Right atrium auricular region (tissue), 2 donors: Measurements from ENCODE around the gene SLITRK2. TPM values are rescaled to one million over a fixed set of nuclear protein-coding genes. Genes with fewer than 3 reads are reported as not detected.

Experiments used
- DNase-seq: peaks from one replicate; pipeline ENCODE4 v3.0.0-alpha.2; 2019; ENCODE audit warnings: low spot score
- H3K27ac ChIP-seq, 2 donors: fragments of 200-600 bp; sonication (generic); 1 replicate in 1 of 2; 2 replicates in 1 of 2; pipeline ENCODE4 v1.5.1; 2016 to 2019
- H3K27me3 ChIP-seq, 2 donors: fragments of 200-600 bp; sonication (generic); one replicate each; pipeline versions ENCODE4 v1.5.1 to v1.6.0; 2017 to 2019
- H3K36me3 ChIP-seq: fragments of 200-600 bp; sonication (generic); one replicate; pipeline ENCODE4 v1.5.1; 2016
- H3K4me1 ChIP-seq, 2 donors: fragments of 200-600 bp; sonication (generic); one replicate each; pipeline versions ENCODE4 v1.5.1 to v1.6.0; 2017 to 2019
- H3K4me3 ChIP-seq, 2 donors: fragments of 200-600 bp; sonication (generic); 1 replicate in 1 of 2; 2 replicates in 1 of 2; pipeline ENCODE4 v1.5.1; 2017 to 2019; ENCODE audit warnings: mild to moderate bottlenecking in 1 of 2, moderate library complexity in 1 of 2
- H3K9me3 ChIP-seq, 2 donors: fragments of 200-600 bp; sonication (generic); one replicate each; pipeline ENCODE4 v1.5.1; 2019
- CTCF ChIP-seq, 2 donors: fragments of 200-600 bp; sonication (generic); IDR thresholded peaks; one replicate each; pipeline ENCODE4 v1.5.1; 2019; ENCODE audit warnings: antibody characterized with exemption in 2 of 2
- total RNA-seq, 2 donors: library from RNA; depleted of rRNA; stranded (reverse); fragments of >200 nt; gene quantifications; one replicate each; pipeline ENCODE4 v1.1.0, GENCODE V29; 2016

SLITRK2 gene
- total RNA-seq, 2 donors from 2014 or later: 0.41 to 0.71 TPM

GRCh38 chrX:145865082-145865481, 47.5 kb downstream of the SLITRK2 start:
- no peak overlapping the region for H3K4me3 ChIP-seq
- no peaks in the 10 kb centered on the region for H3K4me1 ChIP-seq
- no peaks in the 10 kb centered on the region for H3K27me3 ChIP-seq
- no peaks in the 10 kb centered on the region for H3K36me3 ChIP-seq
- TF ChIP-seq CTCF (IDR thresholded peaks at IDR 0.05): no peak
- no peak overlapping the region for H3K27ac ChIP-seq
- DNase-seq: no peak
- no peaks in the 10 kb centered on the region for H3K9me3 ChIP-seq
